Measurements from ENCODE around the gene ADAM22. TPM values are rescaled to one million over a fixed set of nuclear protein-coding genes. Genes with fewer than 3 reads are reported as not detected.

ADAM22 gene
- polyA plus RNA-seq, 1 donor from 2014 or later = 46.3 TPM

DNA sequence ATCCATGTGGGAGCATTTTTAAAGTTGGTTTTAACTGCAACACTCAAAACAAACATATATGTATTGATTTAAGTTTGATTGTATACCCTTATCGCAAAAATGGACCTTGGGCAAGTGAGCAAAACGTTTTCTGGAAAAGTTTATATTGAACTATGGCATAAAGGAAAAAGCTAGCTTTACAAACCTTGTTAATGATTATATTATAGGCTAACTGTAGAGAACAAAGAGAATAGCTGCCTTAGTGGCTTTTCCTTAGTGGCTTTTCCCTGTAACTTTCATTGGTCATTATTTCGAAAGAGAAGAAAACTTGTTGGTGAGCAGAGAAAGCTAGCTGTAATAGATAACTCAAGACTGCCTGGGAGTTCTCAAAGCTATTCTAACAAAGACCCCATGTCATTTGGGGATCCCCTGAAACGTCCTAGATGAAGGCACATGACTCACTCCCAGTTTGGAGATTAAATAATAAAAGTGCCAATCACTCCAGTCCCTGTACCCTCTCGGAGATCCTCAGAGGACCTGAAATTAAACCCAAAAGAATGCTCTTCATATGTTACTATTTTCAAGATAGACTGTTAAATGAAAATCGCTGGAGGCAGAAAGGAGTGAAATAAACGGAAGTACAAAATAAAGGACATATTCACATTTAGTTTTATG is 193.7 kb downstream of the ADAM22 start:
- Histone ChIP-seq H3K79me2 (replicated peaks; ENCODE audit: insufficient read depth, low read length) (no peaks in the 10 kb centered on the region), H3K4me3 (ENCODE audit: low read length) (no peak overlapping the region), H3K9me3 (ENCODE audit: low read length) (no peaks in the 10 kb centered on the region), H3F3A (ENCODE audit: insufficient read depth, low read length, poor library complexity, severe bottlenecking) (no peaks in the 10 kb centered on the region), H3K9ac (ENCODE audit: low read length) (no peak overlapping the region), H3K27ac (ENCODE audit: low read length) (no peak overlapping the region), H3K4me2 (ENCODE audit: low read length) (no peak overlapping the region), H4K20me1 (ENCODE audit: insufficient read depth) (no peaks in the 10 kb centered on the region), H3K36me3 (ENCODE audit: insufficient read depth, low read length) (no peaks in the 10 kb centered on the region), H3K9me2 (ENCODE audit: insufficient read depth, low read length) (no peaks in the 10 kb centered on the region), H3K27me3 (ENCODE audit: insufficient read depth, low read depth, low read length) (no peaks in the 10 kb centered on the region), H2AFZ (ENCODE audit: low read depth, low read length) (no peak overlapping the region)
- TF ChIP-seq CTCF (IDR thresholded peaks at IDR 0.05; ENCODE audit: poor library complexity, severe bottlenecking) (no peak), REST (IDR thresholded peaks at IDR 0.05; ENCODE audit: borderline replicate concordance) (no peak), RAD21 (conservative IDR thresholded peaks at IDR 0.05) (no peak), SMC3 (conservative IDR thresholded peaks at IDR 0.05; ENCODE audit: poor library complexity) (no peak), TAF1 (IDR thresholded peaks at IDR 0.05; ENCODE audit: low read depth) (no peak)

DNA sequence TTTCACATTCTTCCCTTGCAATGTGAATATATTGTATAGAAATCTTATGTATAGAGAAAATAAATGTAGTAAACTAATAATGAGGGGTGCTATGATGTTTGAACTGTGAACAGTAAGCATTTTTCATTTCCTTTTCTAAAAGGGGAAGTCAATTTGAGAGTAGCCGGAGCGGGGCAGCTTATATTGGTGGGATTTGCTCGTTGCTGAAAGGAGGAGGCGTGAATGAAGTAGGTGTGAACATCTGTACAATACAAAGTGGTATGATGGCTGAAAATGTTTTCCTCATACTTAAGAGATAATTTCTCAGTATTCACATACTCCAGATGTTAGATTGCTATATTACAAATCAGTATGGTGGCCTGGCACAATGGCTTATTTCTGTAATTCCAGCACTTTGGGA is 198.7 kb downstream of the ADAM22 start:
- Histone ChIP-seq H2AFZ (ENCODE audit: low read depth, low read length) (no peak overlapping the region), H3K4me3 (ENCODE audit: low read length) (no peak overlapping the region), H3K27ac (ENCODE audit: low read length) (no peak overlapping the region), H3K4me2 (ENCODE audit: low read length) (no peak overlapping the region), H3K9me3 (ENCODE audit: low read length) (no peaks in the 10 kb centered on the region), H3K27me3 (ENCODE audit: insufficient read depth, low read depth, low read length) (no peaks in the 10 kb centered on the region), H3K79me2 (replicated peaks; ENCODE audit: insufficient read depth, low read length) (no peaks in the 10 kb centered on the region), H3F3A (ENCODE audit: insufficient read depth, low read length, poor library complexity, severe bottlenecking) (no peaks in the 10 kb centered on the region), H3K9ac (ENCODE audit: low read length) (no peak overlapping the region), H4K20me1 (ENCODE audit: insufficient read depth) (no peaks in the 10 kb centered on the region), H3K9me2 (ENCODE audit: insufficient read depth, low read length) (no peaks in the 10 kb centered on the region), H3K36me3 (ENCODE audit: insufficient read depth, low read length) (no peaks in the 10 kb centered on the region)
- no peak for TF ChIP-seq MXI1 (conservative IDR thresholded peaks at IDR 0.05; ENCODE audit: poor library complexity, severe bottlenecking)
- no peak for TF ChIP-seq RAD21 (conservative IDR thresholded peaks at IDR 0.05)
- no peak for TF ChIP-seq POLR2AphosphoS5 (IDR thresholded peaks at IDR 0.05)
- TF ChIP-seq EZH2 (IDR thresholded peaks at IDR 0.05; ENCODE audit: borderline replicate concordance, insufficient read depth, low read length, poor library complexity, severe bottlenecking) = no peak
- no peak for TF ChIP-seq CTCF (IDR thresholded peaks at IDR 0.05; ENCODE audit: poor library complexity, severe bottlenecking)
- TF ChIP-seq REST (IDR thresholded peaks at IDR 0.05; ENCODE audit: borderline replicate concordance) = no peak
- no peak for TF ChIP-seq EP300 (conservative IDR thresholded peaks at IDR 0.05; ENCODE audit: poor library complexity, severe bottlenecking)
- no peak for TF ChIP-seq SMC3 (conservative IDR thresholded peaks at IDR 0.05; ENCODE audit: poor library complexity)
- TF ChIP-seq TAF1 (IDR thresholded peaks at IDR 0.05; ENCODE audit: low read depth) = no peak
